C4-2B (cell line): ENCODE results near the gene CAMKK2.

Experiments used
- H3K27ac ChIP-seq: fragments of 450-650 bp; 2 replicates; pipeline ENCODE4 v1.5.1; 2017
- CTCF ChIP-seq: fragments of 450-650 bp; conservative IDR thresholded peaks from 2 replicates; pipeline ENCODE4 v1.5.1; 2017; ENCODE audit warnings: mild to moderate bottlenecking
- ZFX ChIP-seq: fragments of 450-650 bp; IDR thresholded peaks from 2 replicates; pipeline ENCODE4 v1.6.1; 2017

Gene CAMKK2

GRCh38 chr12:121297435-121297991 lies 1.0 kb upstream of the CAMKK2 start:
- peak overlapping the region; percentile 98 for H3K27ac ChIP-seq
- TF ChIP-seq CTCF, result no peak
- TF ChIP-seq ZFX, result no peak

- H3K27ac ChIP-seq, result peak overlapping the region; percentile 98
- peak; percentile 72; the same call in 1 of the 2 replicates for TF ChIP-seq ZFX
- TF ChIP-seq CTCF, result no peak
Observed at GRCh38 chr12:121295746-121296617, 527 bp downstream of the CAMKK2 start.

- H3K27ac ChIP-seq, result peak overlapping the region; percentile 98
- no peak for TF ChIP-seq CTCF
Observed at GRCh38 chr12:121295116-121295745, 1.3 kb downstream of the CAMKK2 start.

- TF ChIP-seq CTCF (no peak), ZFX (no peak)
- no peak overlapping the region; the same call in 1 of the 2 replicates for H3K27ac ChIP-seq
Observed at GRCh38 chr12:121294151-121294889, 2.2 kb downstream of the CAMKK2 start.

- H3K27ac ChIP-seq, result no peak overlapping the region; the same call in 1 of the 2 replicates
- no peak for TF ChIP-seq ZFX
- no peak for TF ChIP-seq CTCF
Observed at GRCh38 chr12:121293603-121294002, 2.9 kb downstream of the CAMKK2 start.

GRCh38 chr12:121290410-121290809 lies 6.1 kb downstream of the CAMKK2 start:
- TF ChIP-seq CTCF (no peak), ZFX (no peak)
- H3K27ac ChIP-seq, result no peak overlapping the region
